Cardiac muscle cell (in vitro differentiated cells and primary cell): ENCODE measurements around the gene NLRC5. TPM values are rescaled to one million over a fixed set of nuclear protein-coding genes. Genes with fewer than 3 reads are reported as not detected.

Source experiments
- DNase-seq, 2 donors: peaks; one replicate each; pipeline versions ENCODE4 v3.0.0 to v3.0.0-alpha.2; 2010 to 2017; ENCODE audit warnings: low read depth in 1 of 2, low spot score in 1 of 2
- H3K27ac ChIP-seq: fragments of 200-600 bp; sonication (generic); 2 replicates; pipeline ENCODE4 v1.5.1; 2016
- H3K27me3 ChIP-seq: fragments of 200-600 bp; sonication (generic); 2 replicates; pipeline ENCODE4 v1.6.0; 2016; ENCODE audit warnings: control low read depth
- H3K36me3 ChIP-seq: fragments of 200-600 bp; sonication (generic); 2 replicates; pipeline ENCODE4 v1.5.1; 2016; ENCODE audit warnings: control low read depth
- H3K4me1 ChIP-seq: fragments of 200-600 bp; sonication (generic); 2 replicates; pipeline ENCODE4 v1.8.1; 2017; ENCODE audit warnings: low read depth, mild to moderate bottlenecking, mixed run types
- H3K4me3 ChIP-seq: fragments of 200-600 bp; sonication (generic); 2 replicates; pipeline ENCODE4 v1.5.1; 2016; ENCODE audit warnings: mild to moderate bottlenecking
- H3K9me3 ChIP-seq: fragments of 200-600 bp; sonication (generic); 2 replicates; pipeline ENCODE4 v1.5.1; 2017; ENCODE audit warnings: low read depth, mild to moderate bottlenecking, control low read depth
- CTCF ChIP-seq: IDR thresholded peaks from 2 replicates; pipeline ENCODE4 v1.5.1; 2012; ENCODE audit warnings: low read depth, mild to moderate bottlenecking, low read length
- polyA plus RNA-seq: library from polyadenylated mRNA; unstranded; fragments of >200 nt; fragmentation: Nextera tagmentation; extraction: Ambion mirVana; gene quantifications from 2 replicates; pipeline ENCODE4 v1.2.1, GENCODE V29; 2016
- total RNA-seq: library from RNA; depleted of rRNA; stranded (reverse); fragments of >200 nt; gene quantifications from 2 replicates; pipeline ENCODE4 v1.2.3, GENCODE V29; 2016

NLRC5 gene
- total and polyA plus RNA-seq, 2 experiments from 2014 or later, result not detected

GRCh38 chr16:56998352-56998751 is 9.0 kb downstream of the NLRC5 start:
- no peaks in the 10 kb centered on the region for H3K4me1 ChIP-seq
- no peak for TF ChIP-seq CTCF

GRCh38 chr16:56998861-56999260 is 9.5 kb downstream of the NLRC5 start:
- H3K4me3 ChIP-seq, result no peak overlapping the region
- no peak overlapping the region for H3K27ac ChIP-seq
- no peak for DNase-seq
- no peaks in the 10 kb centered on the region for H3K36me3 ChIP-seq
- H3K27me3 ChIP-seq, result peaks cover 25% of the 10 kb centered on the region
- H3K9me3 ChIP-seq, result no peaks in the 10 kb centered on the region
- TF ChIP-seq CTCF, result no peak
- H3K4me1 ChIP-seq, result no peaks in the 10 kb centered on the region

More at GRCh38 chr16:56998352-56998751, 9.0 kb downstream of the NLRC5 start:
- Histone ChIP-seq H3K27me3 (peaks cover 25% of the 10 kb centered on the region), H3K4me3 (no peak overlapping the region), H3K27ac (no peak overlapping the region), H3K9me3 (no peaks in the 10 kb centered on the region), H3K36me3 (no peaks in the 10 kb centered on the region)
- DNase-seq, result no peak

- no peak overlapping the region for H3K4me3 ChIP-seq
- H3K27ac ChIP-seq, result no peak overlapping the region
- H3K4me1 ChIP-seq, result no peaks in the 10 kb centered on the region
- DNase-seq, result no peak
- no peaks in the 10 kb centered on the region for H3K9me3 ChIP-seq
- peaks cover 18% of the 10 kb centered on the region for H3K27me3 ChIP-seq
- no peak for TF ChIP-seq CTCF
- no peaks in the 10 kb centered on the region for H3K36me3 ChIP-seq
Observed at GRCh38 chr16:56999409-57000270, 10.3 kb downstream of the NLRC5 start.

GRCh38 chr16:57000271-57001025 is 11.1 kb downstream of the NLRC5 start:
- no peak for TF ChIP-seq CTCF
- H3K27ac ChIP-seq, result no peak overlapping the region

GRCh38 chr16:57001026-57001679 is 11.8 kb downstream of the NLRC5 start:
- H3K4me1 ChIP-seq, result no peaks in the 10 kb centered on the region
- H3K4me3 ChIP-seq, result no peak overlapping the region
- H3K27me3 ChIP-seq, result peaks cover 3% of the 10 kb centered on the region
- no peaks in the 10 kb centered on the region for H3K9me3 ChIP-seq
- DNase-seq, result no peak
- H3K27ac ChIP-seq, result no peak overlapping the region
- no peak for TF ChIP-seq CTCF
- H3K36me3 ChIP-seq, result no peaks in the 10 kb centered on the region

More at GRCh38 chr16:57000271-57001025, 11.1 kb downstream of the NLRC5 start:
- DNase-seq, result peak in 1 of 2 donors; percentile 83
- Histone ChIP-seq H3K36me3 (no peaks in the 10 kb centered on the region), H3K4me1 (no peaks in the 10 kb centered on the region), H3K4me3 (no peak overlapping the region), H3K27me3 (peaks cover 10% of the 10 kb centered on the region), H3K9me3 (no peaks in the 10 kb centered on the region)
